ENCODE data around the gene PPP2R2B. TPM values are rescaled to one million over a fixed set of nuclear protein-coding genes. Genes with fewer than 3 reads are reported as not detected.

Gene PPP2R2B
- polyA plus RNA-seq, 3 donors: 0.08 TPM; not detected in 2

DNA sequence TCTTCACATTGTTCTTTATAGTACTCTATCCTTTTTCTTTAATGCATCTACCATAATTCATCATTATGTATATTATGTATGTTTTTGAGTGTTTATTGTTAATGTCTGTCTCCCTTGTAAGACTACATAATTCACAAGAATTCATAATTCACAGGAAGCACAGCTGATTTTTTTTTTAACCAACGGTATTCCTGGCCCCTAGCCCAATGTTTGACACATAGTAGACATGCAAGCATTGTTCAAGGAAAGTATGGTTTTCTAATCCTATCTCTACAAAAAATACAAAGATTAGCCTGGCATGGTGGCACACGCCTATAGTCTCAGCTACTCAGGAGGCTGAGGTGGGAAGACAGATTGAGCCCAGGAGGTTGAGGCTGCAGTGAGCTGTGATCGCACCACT lies 160.6 kb downstream of the PPP2R2B start:
- no peak for DNase-seq
- Histone ChIP-seq H3K36me3 (replicated peaks in 1 of 2; ENCODE audit: control insufficient read depth in 1 of 2, insufficient read depth in 2 of 2, low read length in 2 of 2) (no peaks in the 10 kb centered on the region), H3K79me2 (ENCODE audit: insufficient read depth, low read length) (no peaks in the 10 kb centered on the region), H3K9ac (ENCODE audit: insufficient read depth, low read length, poor library complexity, severe bottlenecking) (no peak overlapping the region), H3K4me3 (replicated peaks in 1 of 3; ENCODE audit: low read depth in 2 of 3, low read length in 3 of 3) (no peak overlapping the region), H3K9me3 (replicated peaks in 1 of 2; ENCODE audit: control insufficient read depth in 1 of 2, insufficient read depth in 1 of 2, low read length in 2 of 2) (no peaks in the 10 kb centered on the region), H3K4me2 (replicated peaks; ENCODE audit: extremely low read depth, low read length, poor library complexity, severe bottlenecking) (no peak overlapping the region), H3K27me3 (ENCODE audit: control insufficient read depth in 2 of 2, insufficient read depth in 2 of 2, low read length in 2 of 2) (no peaks in the 10 kb centered on the region), H2AFZ (ENCODE audit: insufficient read depth, low read depth, low read length, poor library complexity, severe bottlenecking) (no peak overlapping the region), H3K27ac (ENCODE audit: low read depth in 1 of 2, low read length in 2 of 2) (no peak overlapping the region), H3K4me1 (ENCODE audit: control insufficient read depth in 1 of 2, insufficient read depth in 2 of 2, low read length in 2 of 2) (no peaks in the 10 kb centered on the region), H4K20me1 (ENCODE audit: insufficient read depth, low read length) (no peaks in the 10 kb centered on the region)
- H3K4me1 Mint-ChIP-seq: no peaks in the 10 kb centered on the region
- H3K4me3 Mint-ChIP-seq: no peak overlapping the region
- no peaks in the 10 kb centered on the region for H3K36me3 Mint-ChIP-seq
- H3K27ac Mint-ChIP-seq: no peak overlapping the region
- WGBS (ENCODE audit: insufficient coverage): no CpG with 5 or more reads among the region's 3 CpGs
- TF ChIP-seq, protein P1, sequence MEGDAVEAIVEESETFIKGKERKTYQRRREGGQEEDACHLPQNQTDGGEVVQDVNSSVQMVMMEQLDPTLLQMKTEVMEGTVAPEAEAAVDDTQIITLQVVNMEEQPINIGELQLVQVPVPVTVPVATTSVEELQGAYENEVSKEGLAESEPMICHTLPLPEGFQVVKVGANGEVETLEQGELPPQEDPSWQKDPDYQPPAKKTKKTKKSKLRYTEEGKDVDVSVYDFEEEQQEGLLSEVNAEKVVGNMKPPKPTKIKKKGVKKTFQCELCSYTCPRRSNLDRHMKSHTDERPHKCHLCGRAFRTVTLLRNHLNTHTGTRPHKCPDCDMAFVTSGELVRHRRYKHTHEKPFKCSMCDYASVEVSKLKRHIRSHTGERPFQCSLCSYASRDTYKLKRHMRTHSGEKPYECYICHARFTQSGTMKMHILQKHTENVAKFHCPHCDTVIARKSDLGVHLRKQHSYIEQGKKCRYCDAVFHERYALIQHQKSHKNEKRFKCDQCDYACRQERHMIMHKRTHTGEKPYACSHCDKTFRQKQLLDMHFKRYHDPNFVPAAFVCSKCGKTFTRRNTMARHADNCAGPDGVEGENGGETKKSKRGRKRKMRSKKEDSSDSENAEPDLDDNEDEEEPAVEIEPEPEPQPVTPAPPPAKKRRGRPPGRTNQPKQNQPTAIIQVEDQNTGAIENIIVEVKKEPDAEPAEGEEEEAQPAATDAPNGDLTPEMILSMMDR (IDR thresholded peaks at IDR 0.05): no peak
- H3K27me3 Mint-ChIP-seq (ENCODE audit: low read depth in 3 of 3): peaks cover 0 to 4% (median 0%) of the 10 kb centered on the region in 3 donors
- intact Hi-C loops (cut with micrococcal nuclease): no loop called here
- peaks cover 0 to 2% (median 0%) of the 10 kb centered on the region in 7 donors for H3K9me3 Mint-ChIP-seq

DNA sequence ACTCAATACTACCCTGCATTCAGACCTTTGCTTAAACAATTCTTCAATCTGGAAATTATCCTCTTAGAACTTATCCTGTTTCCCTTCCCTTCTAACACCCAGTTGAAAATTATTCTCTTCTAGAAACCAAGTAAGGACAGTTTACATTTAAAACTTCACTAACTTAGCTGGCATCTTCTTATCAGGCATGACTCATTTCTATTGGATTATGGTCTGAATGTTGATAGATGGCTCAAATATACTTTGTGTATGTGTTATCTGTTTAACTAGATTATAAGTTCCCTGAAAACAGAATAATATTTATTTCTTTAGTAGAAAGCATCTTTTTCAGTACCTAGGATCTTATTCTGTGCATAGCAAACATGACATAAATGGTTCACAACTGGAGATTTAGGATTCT lies 161.9 kb downstream of the PPP2R2B start:
- H3K9ac ChIP-seq (ENCODE audit: insufficient read depth, low read length, poor library complexity, severe bottlenecking): no peak overlapping the region
- no peak overlapping the region for H3K4me3 Mint-ChIP-seq
- intact Hi-C loops (cut with micrococcal nuclease): no loop called here
- H3K4me1 Mint-ChIP-seq: no peaks in the 10 kb centered on the region
- H3K79me2 ChIP-seq (ENCODE audit: insufficient read depth, low read length): no peaks in the 10 kb centered on the region
- peaks cover 0 to 2% (median 0%) of the 10 kb centered on the region in 7 donors for H3K9me3 Mint-ChIP-seq
- DNase-seq: no peak
- H3K27ac Mint-ChIP-seq: no peak overlapping the region
- no peaks in the 10 kb centered on the region for H4K20me1 ChIP-seq (ENCODE audit: insufficient read depth, low read length)
- H3K36me3 Mint-ChIP-seq: no peaks in the 10 kb centered on the region
- TF ChIP-seq, protein P1 (IDR thresholded peaks at IDR 0.05): no peak
- no peaks in the 10 kb centered on the region for H3K9me3 ChIP-seq (replicated peaks in 1 of 2; ENCODE audit: control insufficient read depth in 1 of 2, insufficient read depth in 1 of 2, low read length in 2 of 2)
- H3K27me3 Mint-ChIP-seq (ENCODE audit: low read depth in 3 of 3): peaks cover 0 to 4% (median 0%) of the 10 kb centered on the region in 3 donors
- H3K4me1 ChIP-seq (ENCODE audit: control insufficient read depth in 1 of 2, insufficient read depth in 2 of 2, low read length in 2 of 2): no peaks in the 10 kb centered on the region
- H3K4me3 ChIP-seq (replicated peaks in 1 of 3; ENCODE audit: low read depth in 2 of 3, low read length in 3 of 3): no peak overlapping the region
- no peak overlapping the region for H3K4me2 ChIP-seq (replicated peaks; ENCODE audit: extremely low read depth, low read length, poor library complexity, severe bottlenecking)
- H3K36me3 ChIP-seq (replicated peaks in 1 of 2; ENCODE audit: control insufficient read depth in 1 of 2, insufficient read depth in 2 of 2, low read length in 2 of 2): no peaks in the 10 kb centered on the region
- no peaks in the 10 kb centered on the region for H3K27me3 ChIP-seq (ENCODE audit: control insufficient read depth in 2 of 2, insufficient read depth in 2 of 2, low read length in 2 of 2)
- no peak overlapping the region for H3K27ac ChIP-seq (ENCODE audit: low read depth in 1 of 2, low read length in 2 of 2)
- no peak overlapping the region for H2AFZ ChIP-seq (ENCODE audit: insufficient read depth, low read depth, low read length, poor library complexity, severe bottlenecking)
